Calu3 (cell line): Measurements from ENCODE around the gene PODXL. TPM values are rescaled to one million over a fixed set of nuclear protein-coding genes. Genes with fewer than 3 reads are reported as not detected.

ENCODE experiments used
- BruUV-seq: library from RNA; stranded (reverse); fragments of 400-500 nt; replicated peaks from 2 replicates; lab custom pipeline; 2021; lab: Mats Ljungman, UMichigan
- CTCF ChIA-PET: fragments of 300-600 bp; sonication (Branson Sonifier 250); formaldehyde crosslinking; loops from one replicate; lab custom pipeline; 2022; ENCODE audit warnings: antibody characterized with exemption; lab: Charles Lee
- DNase-seq: peaks from one replicate; pipeline ENCODE4 v3.0.0; 2022
- H3K27ac Mint-ChIP-seq: one replicate; pipeline ENCODE4 v1.8.0; 2022; ENCODE audit warnings: mixed read lengths; ENCODE audit not compliant: unreplicated experiment
- H3K27me3 Mint-ChIP-seq: one replicate; pipeline ENCODE4 v1.8.0; 2022; ENCODE audit warnings: mixed read lengths; ENCODE audit not compliant: unreplicated experiment
- H3K36me3 Mint-ChIP-seq: one replicate; pipeline ENCODE4 v1.8.0; 2022; ENCODE audit warnings: mild to moderate bottlenecking, moderate library complexity, mixed read lengths; ENCODE audit not compliant: insufficient read depth, unreplicated experiment
- H3K4me1 Mint-ChIP-seq: one replicate; pipeline ENCODE4 v1.8.0; 2022; ENCODE audit warnings: mild to moderate bottlenecking, low read depth, mixed read lengths; ENCODE audit not compliant: unreplicated experiment
- H3K4me3 Mint-ChIP-seq: one replicate; pipeline ENCODE4 v1.8.0; 2022; ENCODE audit warnings: mild to moderate bottlenecking, low read depth, moderate library complexity, mixed read lengths; ENCODE audit not compliant: unreplicated experiment
- H3K9me3 Mint-ChIP-seq: one replicate; pipeline ENCODE4 v1.8.0; 2022; ENCODE audit warnings: low read depth, mixed read lengths; ENCODE audit not compliant: unreplicated experiment
- CTCF ChIP-seq: fragments of 200-600 bp; IDR thresholded peaks from one replicate; pipeline ENCODE4 v1.8.0; 2022; ENCODE audit warnings: antibody characterized with exemption; ENCODE audit not compliant: unreplicated experiment
- intact Hi-C: fragments of 100-400 bp; cut with micrococcal nuclease; formaldehyde crosslinking; loops from one replicate; pipeline ENCODE4 v1.10.0; 2022; ENCODE audit not compliant: unreplicated experiment
- total RNA-seq: library from RNA; stranded (reverse); gene quantifications from 2 replicates; pipeline ENCODE4 v1.2.3, GENCODE V29; 2022

The PODXL gene
- total RNA-seq, 1 experiment from 2014 or later: 15.5 TPM

- H3K4me1 Mint-ChIP-seq: peaks cover 7% of the 10 kb centered on the region
- no peak overlapping the region for H3K27ac Mint-ChIP-seq
- no peaks in the 10 kb centered on the region for H3K9me3 Mint-ChIP-seq
- CTCF ChIA-PET: no interaction called here
- no TSS peak for BruUV-seq
- peak overlapping the region; percentile 72 for H3K4me3 Mint-ChIP-seq
- intact Hi-C loops: no loop called here
- TF ChIP-seq CTCF: no peak
- H3K36me3 Mint-ChIP-seq: peaks cover 25% of the 10 kb centered on the region
- no peak for DNase-seq
- H3K27me3 Mint-ChIP-seq: peaks cover 52% of the 10 kb centered on the region
Measured at GRCh38 chr7:131557652-131558385, 1.4 kb upstream of the PODXL start.

- DNase-seq: no peak
- intact Hi-C loops: no loop called here
- no peaks in the 10 kb centered on the region for H3K9me3 Mint-ChIP-seq
- BruUV-seq: no TSS peak
- CTCF ChIA-PET: no interaction called here
- peaks cover 57% of the 10 kb centered on the region for H3K27me3 Mint-ChIP-seq
- H3K27ac Mint-ChIP-seq: no peak overlapping the region
- peaks cover 7% of the 10 kb centered on the region for H3K4me1 Mint-ChIP-seq
- H3K36me3 Mint-ChIP-seq: peaks cover 25% of the 10 kb centered on the region
- no peak for TF ChIP-seq CTCF
- peak overlapping the region; percentile 72 for H3K4me3 Mint-ChIP-seq
Measured at GRCh38 chr7:131556909-131557651, 652 bp upstream of the PODXL start.

- no TSS peak for BruUV-seq
- no peak for TF ChIP-seq CTCF
- CTCF ChIA-PET: no interaction called here
- Mint-ChIP-seq H3K4me1 (peaks cover 7% of the 10 kb centered on the region), H3K4me3 (peak overlapping the region; percentile 72), H3K36me3 (peaks cover 20% of the 10 kb centered on the region), H3K9me3 (no peaks in the 10 kb centered on the region), H3K27ac (peak overlapping the region; percentile 63), H3K27me3 (peaks cover 57% of the 10 kb centered on the region)
- intact Hi-C loops: no loop called here
- no peak for DNase-seq
Measured at GRCh38 chr7:131555552-131556052, 826 bp downstream of the PODXL start.

- Mint-ChIP-seq H3K4me1 (peaks cover 7% of the 10 kb centered on the region), H3K9me3 (no peaks in the 10 kb centered on the region), H3K4me3 (peak overlapping the region; percentile 72), H3K27me3 (peaks cover 57% of the 10 kb centered on the region), H3K27ac (peak overlapping the region; percentile 63), H3K36me3 (peaks cover 20% of the 10 kb centered on the region)
- DNase-seq: no peak
- CTCF ChIA-PET: no interaction called here
- TF ChIP-seq CTCF: no peak
- intact Hi-C loops: no loop called here
- BruUV-seq: TSS peak; percentile 59
Measured at GRCh38 chr7:131554880-131555516, 1.4 kb downstream of the PODXL start.
